Right renal cortex interstitium (tissue), 3 donors: ENCODE results near the gene PSMD6. TPM values are rescaled to one million over a fixed set of nuclear protein-coding genes. Genes with fewer than 3 reads are reported as not detected.

Source experiments
- DNase-seq, 3 donors: peaks; one replicate each; pipeline ENCODE4 v3.0.0-alpha.2; 2013; ENCODE audit warnings: low read depth in 3 of 3, low spot score in 2 of 3
- polyA plus RNA-seq, 3 donors: library from polyadenylated mRNA; unstranded; fragments of 120-200 nt; gene quantifications; one replicate each; pipeline ENCODE4 v1.2.1, GENCODE V29; 2013; ENCODE audit not compliant: insufficient read length in 3 of 3

The PSMD6 gene
- polyA plus RNA-seq, 3 donors: 122 to 125 (median 124) TPM

DNA sequence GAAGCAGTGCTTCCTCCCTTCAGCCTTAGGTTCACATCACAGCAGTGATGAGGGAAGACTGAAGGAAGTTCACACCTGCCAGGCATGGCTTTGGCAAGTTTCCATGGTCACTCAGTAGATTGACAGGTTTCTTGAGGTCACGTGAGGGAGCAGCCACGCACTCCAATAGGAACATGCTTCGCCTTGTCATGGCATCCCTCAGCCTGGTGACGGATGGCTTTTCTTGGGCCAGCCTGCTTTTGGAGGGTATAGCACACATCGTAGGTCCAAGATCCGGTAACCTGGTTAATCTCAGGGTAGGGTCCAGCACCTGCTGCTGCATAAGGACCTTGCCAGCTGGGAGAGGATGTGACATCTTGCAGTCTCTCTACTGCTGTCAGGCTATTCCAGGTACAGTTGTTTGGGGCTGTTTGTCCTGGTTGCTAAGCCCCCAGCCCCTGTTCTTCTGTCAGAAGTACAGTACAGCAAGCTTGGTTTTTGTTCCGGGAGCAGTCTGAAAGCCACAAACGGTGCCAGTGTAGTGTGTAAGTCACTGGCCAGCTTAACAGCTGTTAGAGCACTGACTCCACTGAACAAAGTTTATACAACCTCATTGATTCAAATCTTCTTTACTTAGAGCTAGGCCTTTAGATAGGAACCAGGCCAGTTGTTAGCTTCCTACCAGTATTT is 42.3 kb downstream of the PSMD6 start:
- DNase-seq: no peak

DNA sequence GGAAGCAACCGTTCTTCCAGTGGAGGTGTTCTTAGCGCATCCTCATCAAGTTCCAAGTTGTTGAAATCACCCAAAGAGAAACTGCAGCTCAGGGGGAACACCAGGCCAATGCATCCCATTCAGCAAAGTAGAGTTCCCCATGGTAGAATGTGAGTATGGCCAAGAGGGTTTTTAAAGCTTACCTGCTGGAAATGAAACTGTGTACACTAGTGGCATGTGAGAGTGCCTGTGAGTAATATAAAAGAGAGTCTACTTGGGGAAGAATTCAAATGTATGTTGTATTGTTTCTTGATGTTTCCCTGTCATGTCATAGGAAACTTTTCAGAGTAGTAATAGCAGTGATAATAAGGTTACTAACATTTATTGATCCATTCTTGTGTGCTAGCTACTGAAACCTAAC is 43.3 kb downstream of the PSMD6 start:
- no peak for DNase-seq

DNA sequence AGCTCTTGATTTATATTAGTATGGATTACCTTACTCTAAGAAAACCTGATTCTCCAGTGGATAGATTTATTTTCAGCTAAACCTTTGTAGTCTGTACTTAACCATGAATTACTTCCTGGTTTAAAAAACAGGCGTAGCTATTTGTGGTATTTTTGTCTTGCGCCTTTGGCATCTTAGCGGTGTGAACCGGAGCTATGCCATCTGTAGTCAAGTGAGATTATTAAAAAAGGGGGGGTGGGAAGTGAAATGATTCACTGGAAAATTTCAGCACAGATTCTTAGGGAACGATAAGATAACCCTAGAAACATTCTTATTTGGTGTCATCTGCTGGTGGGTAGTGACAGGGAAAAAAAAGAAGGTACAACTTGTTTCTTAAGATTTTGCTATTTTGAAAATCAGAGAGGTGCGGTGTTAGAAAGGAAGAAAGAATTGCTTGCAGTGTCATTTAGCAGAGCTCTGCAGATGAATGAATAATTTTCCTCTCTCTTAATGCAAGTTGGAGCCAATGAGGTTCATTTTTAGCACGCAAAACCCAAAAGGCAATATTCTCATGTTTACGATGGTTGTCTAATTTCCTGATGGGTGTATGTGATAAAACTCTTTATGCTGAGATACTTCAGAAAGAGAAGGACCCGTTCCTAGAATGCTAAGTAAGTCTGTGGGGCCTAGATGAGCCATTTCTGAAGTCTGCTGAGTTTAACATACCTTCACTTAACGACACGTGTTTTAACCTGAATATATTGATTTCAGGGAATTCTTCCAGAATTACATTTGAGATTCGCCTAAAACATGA is 44.0 kb downstream of the PSMD6 start:
- no peak for DNase-seq

DNA sequence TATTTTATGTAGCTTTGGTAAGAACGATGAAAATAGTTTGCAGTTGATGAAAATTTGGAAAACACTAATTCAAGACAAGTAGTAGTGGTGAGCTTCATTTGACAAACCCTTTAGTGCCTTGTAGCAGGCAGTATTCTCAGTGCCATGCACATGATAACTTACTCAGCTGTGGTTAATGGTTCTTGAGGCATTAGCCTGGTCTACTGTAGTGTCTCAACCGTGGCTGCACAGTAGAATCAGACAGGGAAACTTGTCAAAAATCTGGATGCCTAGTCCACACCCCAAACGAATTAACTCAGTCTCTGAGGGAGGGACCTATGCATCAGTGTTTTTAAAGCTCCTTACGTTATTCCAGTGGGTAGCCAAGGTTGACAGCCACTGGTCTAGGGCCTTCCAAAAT is 45.4 kb downstream of the PSMD6 start:
- DNase-seq: no peak

DNA sequence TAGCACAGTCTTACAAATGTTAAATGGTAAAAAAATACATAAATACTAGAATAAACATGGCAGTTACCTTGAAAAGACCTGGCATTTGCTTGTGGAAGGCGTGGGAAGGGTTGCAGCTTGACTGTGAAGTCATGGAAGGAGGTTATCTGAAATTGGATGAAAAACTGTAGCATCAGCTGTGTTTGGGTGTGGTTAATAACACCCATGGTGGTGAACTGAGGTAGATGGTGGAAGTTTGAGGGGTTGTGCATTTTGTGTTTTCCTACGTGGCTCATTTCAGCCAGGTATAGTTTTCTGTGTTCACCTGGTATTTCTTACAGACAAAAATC is 46.5 kb downstream of the PSMD6 start:
- DNase-seq: no peak

DNA sequence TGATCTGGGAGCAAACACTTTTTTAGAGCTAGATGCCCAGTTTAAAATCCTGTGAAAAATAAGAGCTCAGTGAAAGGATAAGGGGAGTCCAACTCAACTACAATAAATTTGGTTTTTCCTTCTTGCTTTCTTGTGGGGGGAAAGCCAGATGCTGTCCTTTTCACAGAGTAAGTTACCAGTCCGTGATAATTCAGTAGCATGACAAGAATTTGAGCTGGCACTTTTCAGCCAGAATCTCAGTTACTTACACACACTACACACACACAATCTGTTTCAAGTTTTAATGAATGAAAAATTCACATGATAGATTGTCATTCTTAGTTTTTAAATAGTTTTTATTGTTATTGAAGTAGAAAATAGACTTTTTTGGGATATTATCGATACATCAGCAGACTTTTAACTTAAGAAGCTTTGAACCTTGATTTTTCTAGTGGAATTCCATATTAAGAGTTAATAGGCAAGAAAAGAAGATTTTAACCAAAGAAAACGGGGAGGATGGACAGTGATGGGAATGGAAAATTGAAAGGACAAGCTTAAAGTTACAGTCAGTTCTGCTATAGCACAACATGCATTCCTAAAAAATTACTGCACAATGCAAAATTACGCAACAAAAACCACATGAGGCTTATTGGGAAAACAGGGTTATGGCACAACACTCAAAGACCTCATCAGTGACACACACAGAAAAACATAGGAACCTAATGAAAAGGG is 47.0 kb downstream of the PSMD6 start:
- no peak for DNase-seq

DNA sequence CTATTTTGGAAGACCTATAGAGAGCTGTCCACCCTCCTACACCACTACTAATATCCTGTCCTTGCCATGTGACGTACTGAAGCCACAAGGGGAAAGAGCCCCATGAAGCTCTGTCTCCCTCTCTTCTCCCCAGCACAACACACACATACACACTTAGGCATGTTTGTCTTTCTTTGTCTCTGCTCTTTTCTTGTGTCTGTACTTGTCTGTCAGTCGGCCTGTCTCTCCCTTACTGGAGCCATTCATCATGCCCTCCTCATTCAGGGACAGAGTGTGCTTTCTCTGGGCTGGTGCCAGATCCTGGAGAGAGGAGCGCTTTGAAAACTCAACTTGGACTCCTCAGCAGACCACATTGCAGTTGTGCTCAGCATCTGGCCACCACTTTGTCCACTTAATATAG is 47.6 kb downstream of the PSMD6 start:
- no peak for DNase-seq

DNA sequence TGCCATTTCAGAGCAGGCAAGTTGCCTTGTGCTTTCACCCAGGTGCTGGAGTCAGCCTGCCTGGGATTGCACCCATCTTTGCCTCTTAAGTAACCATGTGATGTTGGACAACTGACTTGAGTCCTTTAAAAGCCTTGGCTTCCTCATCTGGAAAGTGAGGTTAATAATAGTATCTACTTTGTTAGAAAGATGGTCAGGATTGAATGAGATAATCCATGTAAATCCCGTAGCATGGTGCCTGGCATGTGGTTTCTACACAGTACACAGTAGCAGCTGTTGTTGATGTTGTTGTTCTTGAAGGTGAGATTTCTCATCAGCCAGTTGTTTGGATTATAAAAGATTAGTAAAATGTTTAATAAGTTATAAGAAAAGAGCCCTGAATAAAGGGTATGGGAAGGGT is 48.8 kb downstream of the PSMD6 start:
- no peak for DNase-seq

DNA sequence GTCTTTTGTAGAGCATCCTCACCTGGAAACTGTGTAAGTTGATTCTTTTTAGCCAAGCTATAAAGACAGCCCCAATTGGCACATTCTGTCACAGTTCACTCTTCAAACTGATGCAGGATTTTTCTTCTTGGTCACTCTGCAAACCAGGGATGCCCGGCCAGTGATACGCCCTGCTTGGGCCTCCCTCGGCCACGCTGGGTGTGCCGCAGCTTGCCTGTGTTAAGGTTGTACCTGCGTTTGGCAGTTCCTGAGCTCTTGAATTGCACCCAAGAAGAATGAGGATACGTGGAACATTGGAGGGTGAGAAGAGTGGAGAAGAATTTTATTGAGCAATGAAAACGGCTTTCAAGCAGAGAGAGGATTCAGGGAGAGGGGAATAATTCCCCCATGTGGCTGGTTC is 49.9 kb downstream of the PSMD6 start:
- DNase-seq: no peak

DNA sequence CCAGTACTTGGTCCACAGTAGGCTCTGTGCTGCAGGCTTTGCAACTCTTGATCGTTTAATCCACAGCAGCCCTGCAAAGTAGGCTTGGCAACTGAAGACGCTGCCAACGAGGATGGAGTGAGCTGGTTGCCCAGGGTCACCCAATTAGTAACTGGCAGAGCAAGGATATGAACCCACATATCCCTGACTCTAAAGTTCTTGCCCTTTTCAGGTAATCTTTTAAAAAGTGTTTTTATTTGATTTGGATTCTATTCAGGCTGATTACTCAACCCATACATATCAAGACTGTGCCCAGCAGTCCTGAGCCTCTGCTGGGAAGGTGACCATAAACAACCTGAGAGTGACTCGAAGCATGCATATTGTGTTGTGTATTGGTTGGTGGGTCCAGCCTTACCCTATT is 50.3 kb downstream of the PSMD6 start:
- no peak for DNase-seq

DNA sequence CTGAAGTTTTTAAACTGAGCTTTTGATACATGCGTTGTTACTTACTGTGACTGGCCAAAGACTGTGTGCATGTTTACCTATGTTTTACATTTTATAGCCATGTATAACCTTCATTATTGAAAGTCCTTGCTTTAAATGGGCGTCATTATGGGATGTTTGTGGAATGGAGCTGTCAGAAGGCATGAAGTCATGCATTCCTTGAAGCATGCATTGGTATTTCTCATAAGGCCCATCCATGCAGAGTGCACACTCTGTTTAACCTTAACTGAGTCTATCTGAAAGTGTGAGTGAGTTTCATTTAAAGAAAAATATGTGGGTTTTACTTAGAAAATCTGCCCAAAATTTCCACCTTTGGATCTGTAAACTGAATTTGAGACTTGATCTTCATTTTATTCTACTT is 51.1 kb downstream of the PSMD6 start:
- no peak for DNase-seq

DNA sequence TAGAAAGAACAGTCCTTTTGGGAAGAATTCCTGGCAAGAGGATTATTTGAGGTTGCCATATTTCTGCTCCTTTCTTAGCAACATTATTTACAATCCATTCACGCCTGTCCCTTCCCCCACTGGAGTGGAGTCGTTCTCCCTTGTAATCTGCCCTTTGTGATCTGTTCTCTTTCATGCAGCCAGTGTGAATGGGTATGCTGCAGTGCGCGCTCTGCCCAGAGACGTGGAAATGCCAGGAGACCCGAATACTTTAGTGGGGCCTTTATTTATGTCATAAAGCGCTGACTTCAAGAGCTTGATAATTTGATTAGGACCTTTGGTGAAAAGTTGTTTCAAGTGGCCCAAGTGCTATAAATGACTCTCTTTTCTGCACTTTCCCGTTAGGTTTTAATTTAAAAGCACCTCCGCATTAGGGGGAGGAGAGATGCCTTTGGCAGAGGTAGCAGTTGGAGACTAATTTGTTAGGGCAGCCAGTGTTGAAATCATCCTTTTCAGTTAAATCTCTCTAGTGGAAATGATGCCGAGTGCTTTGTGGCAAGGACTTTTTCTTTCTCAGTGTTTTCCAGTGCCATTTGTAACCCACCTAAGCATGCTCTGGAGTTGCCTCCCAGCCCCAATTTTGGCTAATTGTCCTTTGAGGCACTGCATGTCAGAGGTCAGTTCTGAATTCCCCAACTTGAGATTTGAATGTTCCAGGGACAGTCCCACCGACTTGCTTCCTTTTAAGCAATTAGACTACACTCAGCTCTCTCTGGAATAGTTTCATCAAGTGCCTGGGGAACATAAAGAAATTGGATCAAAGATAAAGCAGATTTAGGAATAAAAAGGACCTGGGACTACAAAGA is 52.4 kb downstream of the PSMD6 start:
- no peak for DNase-seq

DNA sequence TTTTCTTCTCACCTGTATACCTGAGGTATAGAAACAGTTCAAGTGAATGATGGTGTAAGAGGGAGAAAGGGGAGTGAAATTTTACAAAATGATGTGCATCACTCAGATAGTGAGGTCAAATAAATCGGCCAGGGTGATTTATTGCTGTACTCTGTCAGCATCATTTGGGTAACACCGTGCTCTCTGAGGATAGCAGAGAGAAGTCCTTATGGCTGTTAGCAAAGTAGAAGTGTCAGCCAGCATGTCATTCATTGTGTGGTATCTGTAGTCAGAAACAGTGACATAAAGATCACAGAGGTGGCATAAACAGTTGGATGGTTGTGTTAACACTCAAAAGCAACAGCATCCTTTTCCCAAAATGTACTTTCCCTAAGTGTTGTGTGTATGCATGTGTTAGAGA is 53.4 kb downstream of the PSMD6 start:
- no peak for DNase-seq

DNA sequence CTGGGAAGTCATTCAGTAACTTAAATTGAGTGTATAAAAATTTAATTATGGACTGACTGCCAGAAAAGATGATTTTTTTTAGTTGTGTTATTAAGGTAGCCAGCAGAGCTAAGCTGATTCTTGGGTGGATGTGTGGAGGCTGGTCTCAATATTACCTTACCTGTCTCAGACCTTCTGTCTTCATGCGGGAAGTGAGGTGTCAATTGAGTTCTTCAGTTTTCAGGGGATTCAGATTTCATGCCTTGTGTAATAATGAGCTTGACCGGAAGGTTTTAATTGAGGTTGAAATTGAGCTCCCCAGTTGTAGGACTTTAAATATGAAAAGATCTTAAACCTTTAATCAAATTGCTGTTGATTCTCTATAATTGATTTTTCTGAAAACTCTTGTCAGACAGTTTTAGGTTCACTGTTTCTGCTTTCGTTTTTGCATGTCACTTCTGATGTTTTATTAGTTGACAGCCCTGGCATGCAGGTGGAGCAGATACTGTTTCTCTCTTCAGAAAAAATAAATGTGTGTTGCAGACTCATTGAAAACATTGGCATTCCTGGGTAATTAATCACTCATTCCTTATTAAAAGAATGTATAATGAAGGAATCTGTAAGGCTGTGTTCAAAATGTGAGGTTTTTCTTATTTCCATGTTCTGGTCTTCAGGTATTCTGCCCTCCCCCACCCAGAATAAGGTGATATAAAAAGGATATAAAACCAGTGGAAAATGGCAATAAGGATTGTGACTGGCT is 54.5 kb downstream of the PSMD6 start:
- DNase-seq: no peak

DNA sequence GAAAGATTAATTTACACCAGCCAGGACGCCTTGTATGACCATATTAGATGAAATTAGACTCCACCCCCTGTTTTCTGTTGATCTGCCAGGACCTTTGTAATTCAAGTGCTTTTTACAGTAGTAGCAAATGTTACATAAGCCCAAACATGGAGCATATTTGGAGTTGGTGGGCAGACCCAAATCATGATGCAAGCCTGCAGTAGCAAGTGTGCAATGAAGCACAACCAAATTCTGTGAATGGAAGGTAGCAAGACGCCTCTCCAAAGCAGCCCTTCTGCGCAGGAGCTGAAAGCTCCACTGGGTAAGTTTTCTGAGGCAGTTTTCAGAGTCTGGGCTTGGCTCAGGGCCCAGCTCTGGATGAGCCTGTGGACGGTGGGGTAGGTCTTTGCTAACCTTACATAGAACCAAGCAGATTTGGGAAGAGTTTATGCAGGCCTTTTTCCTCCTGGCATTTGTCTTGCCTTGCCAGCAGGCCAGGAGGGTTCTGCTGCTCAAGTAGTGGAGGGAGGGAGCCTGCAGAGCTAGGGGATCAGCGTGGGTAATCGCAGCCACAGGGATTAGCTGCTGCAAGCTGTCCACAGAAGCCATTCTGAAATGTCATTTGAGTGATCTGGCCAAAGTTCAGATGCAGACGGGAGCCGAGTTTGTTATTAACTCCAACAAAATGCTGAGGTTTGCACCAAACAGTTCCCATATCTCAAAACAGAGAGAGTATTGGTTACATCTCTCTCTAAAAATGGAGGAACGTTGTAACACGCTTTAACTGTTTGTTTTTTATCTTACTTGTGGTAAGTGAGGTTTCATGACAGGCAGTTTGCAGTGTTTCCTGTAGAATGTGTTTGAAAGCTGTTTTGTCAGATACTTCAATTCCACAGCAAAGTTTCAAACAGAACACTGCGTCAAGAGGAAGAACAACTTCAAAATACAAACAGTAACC is 55.4 kb downstream of the PSMD6 start:
- DNase-seq: no peak

DNA sequence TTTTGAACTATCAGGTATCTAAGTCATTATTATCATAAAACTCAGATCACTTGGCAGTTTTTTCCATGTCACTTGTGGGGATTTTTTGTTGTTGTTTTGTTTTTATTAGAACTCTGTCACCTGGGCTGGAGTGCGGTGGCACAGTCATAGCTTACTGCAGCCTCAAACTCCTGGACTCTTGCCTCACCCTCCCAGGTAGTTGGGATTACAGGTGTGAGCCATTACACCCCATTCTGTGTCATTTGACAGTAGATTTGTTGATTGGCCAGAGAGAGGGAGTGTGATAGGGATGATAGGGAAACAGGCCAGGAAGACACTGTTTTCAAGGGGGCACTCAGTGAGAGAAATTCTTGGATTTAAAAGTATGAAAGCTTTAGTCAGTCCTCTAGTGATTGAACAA is 56.4 kb downstream of the PSMD6 start:
- DNase-seq: no peak

DNA sequence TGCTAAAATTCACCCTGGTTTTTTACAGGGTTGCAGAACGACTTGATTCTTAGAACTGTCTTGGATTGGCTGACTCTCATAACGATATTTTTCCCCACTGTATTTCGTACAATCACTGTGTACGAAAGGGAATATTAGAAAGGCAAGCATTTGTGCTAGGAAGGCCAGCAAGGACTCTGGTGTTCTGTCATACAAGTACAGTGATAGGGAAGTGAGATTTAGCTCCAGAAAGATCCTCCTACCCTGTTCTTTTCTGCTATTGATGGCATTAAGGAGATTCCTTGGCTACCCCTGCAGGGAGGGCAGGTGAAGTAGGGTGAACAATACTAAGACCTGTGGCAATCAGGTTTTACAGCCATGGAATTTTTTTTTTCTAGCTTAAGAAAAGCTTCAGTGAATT is 57.3 kb downstream of the PSMD6 start:
- DNase-seq: no peak

DNA sequence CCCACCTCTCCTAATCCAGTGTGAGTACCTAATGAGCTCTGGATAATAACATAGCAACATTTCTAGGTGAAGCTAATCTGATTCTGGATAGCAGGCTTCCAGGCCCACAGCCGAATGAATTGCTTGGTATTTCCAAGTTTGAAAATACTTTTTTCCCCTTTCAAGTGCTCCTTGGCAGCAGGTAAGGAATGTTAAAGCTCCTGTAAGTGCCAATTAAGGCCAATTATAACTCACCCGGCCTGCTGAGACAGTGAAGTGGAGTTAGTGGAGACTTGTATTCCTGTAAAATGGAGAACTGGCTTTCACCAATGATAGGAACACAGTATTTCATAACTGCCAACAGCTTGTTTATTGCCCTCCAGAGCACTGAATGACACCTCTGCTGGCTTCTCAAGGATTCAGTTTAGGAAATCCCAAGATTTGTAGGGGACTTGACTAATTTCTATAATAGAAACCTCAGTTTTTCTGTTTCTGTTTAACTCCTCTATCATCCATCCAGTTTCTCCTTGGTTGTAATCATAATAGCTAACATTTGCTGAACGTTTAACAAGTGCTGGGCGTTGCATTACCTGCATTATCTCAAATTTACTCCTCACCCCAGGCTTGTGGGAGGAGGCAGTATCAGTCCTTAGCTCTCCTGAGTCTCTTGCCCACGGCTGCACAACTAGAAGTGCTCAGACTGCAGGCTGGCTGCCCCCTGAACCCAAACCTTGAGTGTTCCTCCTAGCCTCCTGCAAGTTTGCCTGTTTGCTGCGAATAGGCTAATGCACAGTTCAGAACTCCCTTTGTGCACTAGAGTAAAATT is 58.4 kb downstream of the PSMD6 start:
- DNase-seq: no peak

DNA sequence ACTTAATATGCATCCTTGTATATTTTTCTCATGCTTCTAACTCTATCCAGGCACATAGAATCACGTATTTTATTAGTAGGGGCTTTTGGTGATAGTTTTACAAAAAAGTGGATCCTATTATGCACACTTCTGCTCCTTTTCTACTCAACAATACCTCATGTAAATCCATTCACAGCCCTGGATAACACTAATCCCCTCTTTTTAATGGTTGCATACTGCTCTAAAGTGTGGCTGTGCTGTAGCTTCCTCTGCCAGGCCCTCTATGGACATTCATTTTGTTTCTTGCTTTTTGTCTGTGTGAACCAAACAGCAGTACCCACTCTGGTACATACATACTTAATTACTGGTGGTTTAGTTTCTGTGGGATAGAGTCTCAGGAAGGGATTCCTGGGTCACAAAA is 59.8 kb downstream of the PSMD6 start:
- DNase-seq: no peak
